ENCODE data around the gene PDE7B.

PDE7B gene

DNA sequence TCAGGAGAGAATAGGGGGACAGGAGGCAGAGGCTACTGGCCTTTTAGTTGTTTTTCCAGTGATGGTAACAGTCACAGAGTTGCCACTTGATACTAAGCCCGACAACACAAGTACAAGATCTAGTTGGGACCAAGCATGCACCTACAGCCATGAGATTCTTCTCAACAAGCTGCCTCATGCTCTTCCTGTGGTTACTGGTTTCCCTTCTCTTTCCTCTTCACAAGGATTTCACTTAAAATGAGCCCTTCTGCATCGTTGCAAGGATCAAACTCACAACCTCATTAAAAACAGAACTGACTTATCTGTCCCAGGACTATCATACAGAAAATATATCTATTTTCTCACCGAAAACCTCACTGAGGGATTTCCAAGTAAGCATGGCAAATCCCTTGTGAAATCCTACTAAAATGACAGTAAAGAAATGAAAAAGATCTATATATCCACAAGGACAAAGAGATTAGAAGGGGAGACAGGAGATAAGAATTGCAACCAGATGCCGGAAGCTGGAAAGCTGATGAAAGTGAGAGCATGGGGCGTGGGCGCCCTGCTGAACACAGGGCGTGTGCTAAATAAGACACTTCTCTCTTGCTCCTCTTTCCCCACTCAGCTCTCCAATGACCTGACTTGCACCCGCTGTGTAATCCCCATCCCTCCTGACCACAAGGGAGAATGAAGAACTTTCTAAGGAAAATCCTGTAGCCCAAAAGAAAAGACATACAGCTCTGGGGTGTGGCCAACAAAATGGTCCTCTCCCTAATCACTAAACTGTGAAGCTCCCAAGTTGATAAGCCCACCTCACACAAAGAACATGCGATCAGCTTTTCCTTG, 385.2 kb downstream of the PDE7B start:
- DNase-seq (ENCODE audit: low read depth in 2 of 2) = no peak

- no peak for DNase-seq (ENCODE audit: low read depth in 2 of 2)
Measured at GRCh38 chr6:136244061-136244616, 392.6 kb downstream of the PDE7B start.

Data from stimulated activated CD4-positive, alpha-beta T cell treated with anti-CD3 and anti-CD28 coated beads, Interleukin-1b, Interleukin-23, amount 100 ng/mL, for 1 hour (primary cell).